Fibroblast of skin of abdomen (primary cell): ENCODE measurements around the gene KCNS3.

Source experiments
- DNase-seq: peaks from one replicate; pipeline ENCODE4 v3.0.0-alpha.2; 2013

KCNS3 gene

DNA sequence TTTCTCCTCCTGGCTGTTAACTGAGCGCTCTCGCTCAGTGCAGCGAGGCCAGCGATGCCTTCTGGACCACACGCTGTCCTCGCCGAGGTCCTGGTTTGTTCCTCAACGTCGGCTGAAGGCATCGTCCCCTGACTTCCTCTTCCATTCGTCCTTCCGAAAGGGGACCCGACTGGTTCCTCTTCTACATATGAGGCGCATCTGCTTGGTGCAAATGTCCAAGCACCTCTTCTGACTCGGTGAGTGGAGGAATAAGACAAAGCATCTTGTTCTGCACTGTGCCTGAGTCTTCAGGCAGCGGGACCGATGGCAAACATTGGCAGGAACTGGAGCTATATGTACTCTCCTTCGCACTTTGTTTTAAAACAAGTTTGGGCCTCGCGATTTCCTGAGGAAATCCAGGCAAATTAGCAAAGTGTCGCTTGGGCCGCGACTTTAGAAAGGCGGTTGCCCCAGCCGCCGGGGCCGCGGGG lies 621 bp upstream of the KCNS3 start:
- DNase-seq = no peak

DNA sequence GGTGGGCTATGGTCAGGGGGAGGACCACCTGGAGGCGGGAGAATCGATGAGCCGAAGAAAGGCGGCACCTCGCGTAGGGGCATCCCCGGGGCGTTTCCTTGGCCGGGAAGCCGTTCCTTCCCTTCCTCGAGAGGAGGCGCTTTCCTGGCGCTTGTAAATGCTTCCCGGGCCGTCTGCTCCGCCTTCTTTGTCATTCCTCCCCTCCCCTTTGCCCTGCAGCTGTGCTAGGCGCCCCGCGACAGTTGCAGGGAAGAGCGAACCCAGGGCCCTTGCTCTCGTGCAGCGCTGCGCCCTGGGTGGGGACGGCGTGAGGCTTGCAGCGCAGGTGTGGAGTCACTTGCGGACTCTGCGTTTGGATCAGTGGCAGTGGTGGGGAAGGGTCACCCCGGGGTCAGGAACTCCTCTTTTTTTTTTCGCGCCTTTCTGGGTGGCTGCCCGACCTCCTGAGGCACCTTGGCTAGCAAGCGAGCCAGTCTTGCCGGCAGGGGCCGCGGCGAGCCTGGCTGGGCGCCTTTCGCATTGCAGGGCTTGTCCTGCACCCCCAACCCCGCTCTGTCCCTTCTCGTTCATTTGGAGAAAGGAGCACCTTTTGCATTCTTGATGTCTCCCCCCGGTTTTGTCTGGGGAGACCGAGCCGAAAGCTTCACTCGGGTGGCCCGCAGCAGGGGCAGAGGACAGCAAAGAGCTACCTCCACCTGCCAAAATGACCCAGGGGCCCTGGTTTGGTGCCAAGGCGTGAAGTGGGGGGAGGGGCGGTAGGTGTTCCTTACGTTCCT lies 858 bp downstream of the KCNS3 start:
- peak; percentile 49 for DNase-seq

DNA sequence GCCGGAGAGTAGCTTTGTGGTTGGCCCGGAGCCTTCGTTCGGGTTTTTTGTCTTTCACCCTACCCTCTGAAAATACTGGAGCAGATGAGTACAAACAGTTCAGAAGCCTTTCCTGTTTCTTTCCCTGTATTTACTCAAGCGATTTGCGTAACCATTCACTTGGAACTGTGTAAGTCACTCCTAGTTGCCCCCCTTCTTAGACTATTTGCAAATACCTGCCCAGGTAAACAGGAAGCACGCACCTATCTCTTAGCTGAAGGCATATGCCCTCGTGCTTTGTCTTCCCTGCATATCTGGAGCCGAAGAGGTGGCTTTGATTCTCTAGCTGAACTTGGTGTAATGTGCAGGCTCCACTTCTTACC lies 1.4 kb downstream of the KCNS3 start:
- DNase-seq = no peak

DNA sequence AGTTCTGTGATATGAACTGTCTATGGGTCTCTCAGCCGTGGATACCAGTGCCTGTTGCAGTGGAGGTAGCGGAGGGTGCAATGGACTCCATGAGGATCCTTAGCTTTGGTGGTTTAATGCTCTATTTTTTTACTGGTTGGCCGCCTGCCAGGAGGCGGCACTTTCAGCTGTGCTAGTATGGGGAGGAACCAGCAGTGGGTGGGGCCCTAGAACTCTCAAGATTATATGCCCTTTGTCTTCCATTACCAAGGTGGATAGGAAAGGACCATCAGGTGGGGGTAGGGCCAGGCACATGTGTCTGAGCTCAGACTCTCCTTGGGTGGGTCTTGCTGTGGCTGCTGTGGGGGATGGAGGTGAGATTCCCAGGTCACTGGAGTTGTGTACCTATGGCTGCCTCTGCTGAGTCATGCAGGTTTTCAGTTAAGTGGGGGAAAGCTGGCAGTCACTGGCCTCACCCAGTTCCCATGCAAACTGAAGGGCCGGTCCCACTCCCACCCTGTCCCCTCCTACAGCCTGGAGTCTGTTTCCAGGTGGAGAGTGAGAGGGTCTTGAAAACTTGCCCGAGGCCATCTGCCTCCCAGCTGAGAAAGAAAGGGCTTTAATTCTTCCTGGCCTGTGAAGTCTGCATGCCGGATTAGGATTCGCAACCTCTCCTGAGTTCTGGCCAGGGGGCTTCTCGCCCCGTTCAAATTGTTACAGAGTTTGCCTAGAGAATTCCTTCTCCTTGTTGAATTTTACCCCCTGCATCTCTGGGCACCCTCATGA lies 14.5 kb downstream of the KCNS3 start:
- no peak for DNase-seq

DNA sequence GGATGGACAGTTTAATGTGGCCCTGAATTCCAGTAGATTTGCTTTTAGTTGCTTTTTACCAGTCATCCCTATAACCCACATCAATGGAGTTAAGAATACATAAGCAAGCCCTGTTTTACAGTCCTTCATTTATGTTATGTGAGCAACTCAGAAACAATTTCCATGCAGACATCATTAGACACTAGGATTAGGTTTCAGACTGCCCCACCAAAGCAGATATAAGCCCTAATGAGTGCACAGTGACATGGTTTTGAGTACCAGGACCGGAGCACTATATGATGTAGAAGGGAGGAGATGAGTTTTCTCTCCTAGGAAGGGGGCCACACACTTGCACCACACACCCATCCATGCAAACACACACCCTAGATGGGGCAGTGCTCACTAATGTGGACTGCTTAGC lies 15.5 kb downstream of the KCNS3 start:
- DNase-seq = no peak

DNA sequence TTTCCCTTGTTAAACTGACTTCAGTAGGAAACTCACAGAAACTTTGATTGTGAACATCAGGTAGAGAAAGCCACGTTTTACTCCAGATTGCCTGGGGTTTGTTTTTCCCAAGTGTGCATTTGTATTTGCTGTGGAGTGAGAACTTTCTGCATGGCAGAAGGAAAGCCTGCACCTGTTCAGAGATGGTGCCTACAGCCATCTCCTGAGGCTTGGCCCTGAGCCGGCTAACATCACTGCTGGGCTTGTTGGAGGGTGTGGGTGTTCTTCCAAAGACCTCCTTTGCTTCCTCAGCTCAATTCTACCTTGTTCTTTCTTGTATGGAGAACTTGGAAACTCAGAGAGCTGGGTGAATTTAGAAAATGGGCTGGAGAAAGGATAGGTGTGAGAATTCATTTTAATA lies 16.1 kb downstream of the KCNS3 start:
- no peak for DNase-seq

DNA sequence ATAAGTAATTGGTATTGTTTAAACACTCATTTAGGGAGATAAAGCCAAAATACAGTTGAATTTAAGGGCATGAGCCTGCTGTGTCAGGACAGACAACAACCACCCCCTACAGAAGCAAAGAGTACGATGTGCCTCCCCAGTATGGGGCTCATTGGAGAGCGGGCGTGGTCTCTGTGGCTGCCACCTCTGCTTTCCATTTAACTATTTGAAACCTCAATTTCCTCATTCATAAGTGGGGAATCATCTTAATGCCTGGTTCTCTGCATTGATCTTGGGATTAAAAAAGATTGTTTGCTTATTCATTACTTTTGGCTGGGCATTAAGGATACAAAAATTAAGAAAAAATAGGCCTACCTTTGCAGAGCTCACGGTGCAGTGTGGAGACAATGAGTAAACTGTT lies 21.4 kb downstream of the KCNS3 start:
- no peak for DNase-seq

DNA sequence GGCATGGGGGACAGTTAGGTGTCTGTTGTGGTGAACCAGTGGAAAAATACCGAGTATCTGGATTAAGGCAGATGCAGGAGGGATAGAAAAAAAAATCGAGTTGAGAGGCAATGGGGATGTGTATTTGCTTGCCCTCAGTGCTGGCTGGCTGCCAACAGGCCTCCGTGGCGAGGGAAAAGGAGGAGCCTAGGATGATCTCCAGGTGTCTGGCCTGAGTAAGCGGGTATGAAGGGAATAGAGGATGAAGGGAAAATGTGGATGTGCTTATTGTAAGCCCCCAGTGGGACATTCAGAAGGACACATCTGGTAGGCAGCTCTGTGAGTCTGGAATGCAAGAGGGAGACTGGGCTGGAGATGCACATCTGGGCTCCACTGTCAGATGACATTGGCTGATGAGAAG lies 22.8 kb downstream of the KCNS3 start:
- peak; percentile 29 for DNase-seq

DNA sequence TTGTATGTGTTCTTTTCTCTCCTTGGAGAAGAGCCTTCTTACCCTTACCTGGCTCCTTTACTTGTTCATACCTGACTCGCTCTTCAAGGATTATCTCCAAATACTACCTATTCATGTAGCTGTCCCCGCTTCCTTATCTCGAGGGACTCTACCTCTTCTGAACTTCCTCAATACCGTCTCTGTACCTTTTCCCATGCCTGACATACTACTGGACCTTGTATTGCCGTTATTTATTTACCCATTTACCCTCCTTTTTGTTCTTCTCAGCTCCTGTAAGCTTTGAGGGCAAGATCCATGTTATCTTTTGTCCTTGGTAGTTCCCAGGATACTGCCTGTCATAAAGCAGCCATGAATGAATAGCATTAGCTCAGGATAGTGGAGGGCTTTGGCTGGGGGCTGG lies 32.5 kb downstream of the KCNS3 start:
- DNase-seq = no peak

DNA sequence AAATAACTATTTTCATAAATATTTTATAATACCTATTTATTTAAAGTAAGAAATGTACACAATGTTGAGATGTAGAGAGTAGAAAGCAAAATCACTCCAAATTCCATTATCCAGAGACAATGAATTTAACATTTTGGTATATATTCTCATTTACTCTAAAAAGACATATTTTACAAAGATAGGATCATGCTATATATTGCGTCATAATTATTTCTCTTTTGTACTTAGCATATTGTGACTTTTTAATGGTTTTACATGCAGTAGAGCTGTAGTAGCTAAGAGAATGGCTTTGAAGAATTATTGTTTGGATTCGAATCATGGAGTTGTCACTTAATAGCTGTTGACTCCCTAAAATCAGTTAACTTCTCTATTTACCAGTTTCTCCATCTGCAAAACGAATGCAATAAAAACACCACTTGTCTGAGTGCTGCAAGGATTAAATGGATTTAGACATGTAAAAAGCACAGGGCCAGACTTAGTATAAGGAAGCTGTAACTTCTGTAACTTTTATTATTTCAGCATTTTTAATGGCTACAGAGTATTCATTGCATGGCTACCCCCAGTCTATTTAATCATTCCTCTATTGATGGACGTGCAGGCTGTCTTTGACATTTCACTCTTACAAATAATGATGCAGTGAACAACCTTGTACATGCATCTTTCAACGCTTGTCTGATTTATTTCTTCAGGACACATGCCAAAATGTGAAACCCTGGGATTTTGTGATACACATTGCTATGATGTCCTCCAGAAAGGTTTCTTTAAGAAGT lies 33.2 kb downstream of the KCNS3 start:
- peak; percentile 24 for DNase-seq

DNA sequence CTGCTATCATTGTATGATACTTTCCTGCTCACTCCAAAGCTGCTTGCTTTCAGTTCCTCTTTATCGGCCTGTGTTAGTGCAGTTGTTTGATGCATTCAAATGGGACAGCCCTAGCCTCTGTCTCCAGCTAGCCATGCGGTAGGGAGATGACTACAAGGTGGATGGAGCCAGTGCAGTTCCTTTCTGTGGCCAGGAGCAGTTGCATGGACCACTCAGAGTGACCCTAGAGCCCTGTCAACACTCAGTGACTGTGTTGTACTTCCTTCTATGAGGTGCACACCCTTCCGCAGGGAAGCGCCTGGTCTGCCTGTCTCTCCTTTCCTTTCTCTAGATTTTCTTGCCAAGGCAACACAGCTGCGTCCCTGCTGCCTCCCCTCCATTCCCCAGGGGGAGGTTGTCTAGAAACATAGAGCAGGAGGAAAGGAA lies 33.8 kb downstream of the KCNS3 start:
- no peak for DNase-seq

DNA sequence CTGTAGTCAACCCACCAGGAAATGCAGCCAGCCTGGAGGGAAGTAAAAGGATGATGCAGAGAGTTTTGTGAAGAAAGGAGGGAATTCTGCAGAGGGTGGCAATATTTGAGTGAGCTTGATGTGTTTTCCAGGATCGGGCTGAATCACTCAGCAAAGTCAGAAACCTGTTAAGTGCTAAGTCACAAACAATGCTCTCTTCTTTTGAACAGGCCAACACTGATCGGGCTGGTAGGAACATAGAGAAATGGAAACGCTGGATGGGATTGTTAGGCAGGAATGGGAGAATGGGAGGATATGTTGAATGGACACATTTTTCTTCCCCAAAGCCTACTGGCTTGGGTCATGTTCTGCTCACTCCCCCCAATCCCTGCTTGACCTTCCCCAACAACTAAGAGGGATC lies 36.6 kb downstream of the KCNS3 start:
- DNase-seq = no peak

DNA sequence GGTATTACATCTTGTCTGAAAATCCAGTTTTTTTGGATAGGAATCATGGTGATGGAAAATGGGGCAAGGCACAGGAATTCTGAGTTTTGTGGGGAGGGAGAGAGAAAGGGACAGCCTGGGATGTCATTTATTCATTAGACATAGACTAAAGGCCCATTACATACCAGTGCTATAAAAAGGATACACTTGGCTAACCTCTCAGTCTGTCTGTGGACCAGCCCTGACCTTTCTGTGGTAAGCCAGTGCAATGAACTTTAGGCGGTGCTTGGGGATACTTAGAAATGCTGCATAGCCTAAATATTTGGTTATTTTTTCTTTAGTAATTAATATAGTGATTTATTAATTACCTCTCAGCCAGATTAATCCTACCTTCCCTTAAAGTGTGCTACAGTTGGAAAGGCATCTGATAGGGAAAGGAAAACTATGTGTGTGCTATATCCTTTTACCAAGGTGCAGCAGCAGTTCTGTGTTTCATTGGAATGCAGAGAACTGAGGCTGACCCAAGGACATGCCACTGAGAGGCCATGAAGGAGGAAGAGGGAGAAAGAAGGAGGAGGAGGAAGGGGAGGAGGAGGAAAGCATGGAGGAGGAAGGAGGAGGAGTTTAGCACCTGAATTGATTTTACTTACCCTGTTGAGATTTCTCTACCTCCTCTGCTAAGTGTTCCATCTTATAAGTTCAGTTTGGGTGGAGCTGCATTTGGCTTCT lies 37.5 kb downstream of the KCNS3 start:
- no peak for DNase-seq

DNA sequence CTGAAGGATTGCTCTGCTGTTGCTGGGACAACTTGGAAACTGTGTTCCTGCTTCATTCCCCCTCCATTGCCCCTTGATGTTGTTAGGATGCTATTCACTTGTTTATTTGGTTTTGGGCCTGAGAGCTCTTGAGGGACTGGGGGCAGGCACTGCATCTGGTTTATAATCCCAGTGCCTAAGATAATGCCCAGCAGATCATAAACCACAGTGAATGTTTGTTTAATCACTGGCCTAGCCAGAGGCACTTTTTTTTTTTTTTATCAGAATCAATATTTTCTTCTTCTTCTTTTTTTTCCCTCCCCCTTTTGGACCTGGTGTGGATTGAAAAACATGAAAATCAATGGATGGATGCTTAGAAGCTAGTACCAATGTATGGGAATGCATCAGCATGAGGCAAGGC lies 38.1 kb downstream of the KCNS3 start:
- DNase-seq = no peak

DNA sequence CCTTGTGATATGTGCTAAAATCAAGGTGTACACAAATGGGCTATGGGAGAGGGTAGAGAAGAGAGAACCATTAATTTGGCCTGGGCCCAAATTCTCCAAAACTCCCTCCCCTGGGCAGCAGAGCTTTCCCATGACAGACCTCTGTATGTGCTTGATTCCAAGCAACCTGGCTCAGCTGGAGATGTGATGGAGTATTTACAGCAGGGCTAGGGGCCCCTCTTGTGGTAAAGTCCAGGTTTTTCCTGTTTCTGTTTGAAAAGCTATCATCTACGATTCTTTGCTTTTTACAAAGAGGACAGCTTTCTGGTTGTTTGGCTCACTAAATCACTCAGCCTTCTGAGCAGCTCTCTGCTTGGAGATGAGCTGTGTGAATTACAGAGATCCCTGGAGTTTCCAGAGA lies 40.3 kb downstream of the KCNS3 start:
- DNase-seq = peak; percentile 21

DNA sequence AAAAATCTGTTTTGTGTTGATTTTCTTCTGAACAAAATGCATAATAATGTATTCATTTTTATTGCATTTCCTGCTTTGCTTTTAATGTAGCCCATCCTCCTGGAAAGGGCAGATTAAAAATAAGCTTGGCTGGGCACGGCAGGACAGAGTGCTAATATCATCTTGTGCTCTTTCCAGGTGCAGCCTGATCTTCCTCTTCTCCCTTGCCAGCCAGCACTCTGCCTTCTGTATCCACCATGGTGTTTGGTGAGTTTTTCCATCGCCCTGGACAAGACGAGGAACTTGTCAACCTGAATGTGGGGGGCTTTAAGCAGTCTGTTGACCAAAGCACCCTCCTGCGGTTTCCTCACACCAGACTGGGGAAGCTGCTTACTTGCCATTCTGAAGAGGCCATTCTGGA lies 52.3 kb downstream of the KCNS3 start:
- no peak for DNase-seq

DNA sequence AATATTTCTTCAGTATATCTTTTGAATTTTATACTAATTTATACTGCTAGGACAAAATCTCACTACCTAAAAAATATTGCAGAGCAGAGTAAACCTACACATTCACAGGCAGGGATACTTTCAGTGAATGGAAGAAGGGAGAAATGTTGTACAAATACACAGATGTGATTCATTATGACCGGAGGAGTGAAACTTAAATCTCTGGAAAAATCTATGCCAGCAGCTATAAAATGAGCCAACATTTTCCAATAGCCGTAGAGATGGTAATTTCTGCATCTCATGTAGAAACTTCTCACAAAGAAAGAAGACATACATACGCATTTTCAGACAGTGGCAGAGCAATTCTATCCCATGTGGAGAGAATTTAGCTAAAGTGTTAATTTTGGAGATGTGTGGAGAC lies 54.8 kb downstream of the KCNS3 start:
- DNase-seq = peak; percentile 8

DNA sequence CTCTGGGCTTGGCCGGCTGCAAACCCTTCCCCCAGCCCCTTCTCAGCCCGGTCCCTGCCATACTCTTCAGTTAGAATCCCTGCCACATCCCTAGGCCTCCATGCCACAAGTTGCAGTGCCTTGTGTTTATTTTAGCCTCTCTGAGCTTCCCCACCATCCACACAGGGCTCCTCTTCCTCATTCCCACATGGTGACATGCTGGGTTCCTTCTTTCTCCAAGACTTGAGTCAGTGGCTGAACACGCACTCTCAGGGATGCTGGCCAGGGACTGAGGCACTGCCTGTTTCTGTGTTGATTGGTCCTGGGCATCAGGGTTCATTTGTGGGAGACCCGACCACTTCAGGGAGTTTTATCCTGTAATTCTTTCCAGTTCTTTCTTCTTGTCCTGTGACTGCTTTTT lies 56.3 kb downstream of the KCNS3 start:
- DNase-seq = peak; percentile 78

DNA sequence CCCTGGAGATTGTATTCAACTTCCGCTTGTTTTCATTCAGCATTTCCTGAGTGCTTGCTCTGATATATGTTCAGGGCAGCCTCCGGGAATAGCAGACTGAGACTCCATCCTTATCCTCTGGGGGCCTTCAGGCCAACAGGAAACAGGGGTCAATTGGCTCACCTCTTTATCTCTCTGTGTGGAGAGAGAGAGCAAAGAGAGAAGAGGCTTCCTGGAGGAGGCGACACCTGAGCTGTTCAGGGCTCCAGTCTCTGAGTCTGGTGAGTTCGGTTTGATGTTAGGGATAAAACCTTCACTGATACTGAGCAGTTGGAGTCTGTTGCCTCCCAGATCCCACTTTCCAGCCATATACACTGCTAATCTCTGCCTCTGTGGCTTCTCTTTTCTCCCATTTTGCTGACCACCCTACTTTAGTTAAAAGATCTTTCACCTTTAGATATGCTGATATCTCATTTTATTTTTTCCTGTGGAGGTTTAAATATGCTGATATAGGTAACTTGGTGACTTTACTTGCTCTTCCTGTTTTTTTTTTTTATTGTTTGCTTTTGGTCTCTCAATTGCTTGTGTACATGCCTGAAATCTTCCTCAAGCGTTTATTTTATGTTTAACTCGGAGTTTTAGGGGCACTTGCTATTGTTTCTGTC lies 56.9 kb downstream of the KCNS3 start:
- DNase-seq = no peak

DNA sequence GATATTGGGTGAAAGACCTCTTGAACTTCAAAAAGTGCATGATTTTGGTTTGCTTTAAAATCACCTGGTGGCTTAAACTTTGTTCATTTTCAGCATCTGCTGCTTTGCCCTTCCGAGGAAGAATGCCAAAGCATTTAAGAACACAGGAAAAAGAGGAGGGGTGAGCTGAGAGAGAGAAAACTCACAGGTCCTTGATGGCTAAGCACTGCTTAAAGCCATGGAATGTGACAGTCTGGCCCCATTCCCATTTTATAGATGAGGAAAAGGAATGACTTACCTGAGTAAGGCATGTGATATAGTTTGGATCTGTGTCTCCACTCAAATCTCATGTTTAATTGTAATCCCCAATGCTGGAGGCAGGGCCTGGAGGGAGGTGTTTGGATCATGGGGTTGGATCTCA lies 58.1 kb downstream of the KCNS3 start:
- no peak for DNase-seq

DNA sequence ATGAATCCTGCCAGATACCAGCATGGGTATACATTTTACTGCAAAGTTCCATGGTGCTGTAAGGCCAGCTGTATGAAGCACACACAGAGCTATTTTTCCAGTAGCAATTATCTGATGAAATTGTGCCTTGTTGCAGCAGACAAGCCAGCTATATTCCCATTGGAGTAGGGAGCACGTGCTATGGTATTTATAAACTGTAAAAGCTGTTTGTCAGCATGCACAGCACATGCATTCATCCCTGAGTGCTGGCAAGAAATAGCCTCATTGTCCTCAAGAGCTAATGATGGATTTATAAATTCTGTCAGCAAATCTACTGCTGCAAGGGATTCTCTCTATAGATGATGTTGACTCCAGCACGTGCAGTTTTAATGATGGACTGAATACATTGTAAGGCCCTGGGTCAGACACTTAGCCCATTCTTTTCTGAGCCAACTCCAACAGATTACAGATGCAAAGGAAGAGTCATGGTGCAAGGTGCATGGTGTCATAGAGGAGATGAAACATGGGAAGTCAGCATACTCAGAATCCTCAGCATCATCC lies 61.7 kb downstream of the KCNS3 start:
- no peak for DNase-seq

DNA sequence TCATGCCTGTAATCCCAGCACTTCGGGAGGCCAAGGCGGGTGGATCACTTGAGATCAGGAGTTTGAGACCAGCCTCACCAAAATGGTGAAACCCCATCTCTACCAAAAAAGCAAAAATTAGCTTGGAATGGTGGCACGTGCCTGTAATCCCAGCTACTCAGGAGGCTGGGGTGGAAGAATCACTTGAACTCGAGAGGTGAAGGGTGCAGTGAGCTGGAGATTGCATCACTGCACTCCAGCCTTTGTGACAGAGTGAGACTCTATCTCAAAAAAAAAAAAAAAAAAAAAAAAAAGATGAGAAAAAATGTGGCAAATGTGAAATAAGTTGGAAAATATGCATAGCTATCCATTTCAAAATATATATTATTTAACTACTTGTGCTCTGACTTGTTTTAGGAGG lies 65.0 kb downstream of the KCNS3 start:
- DNase-seq = no peak
